Thoracic aorta (tissue), 2 donors: ENCODE results near the gene BCAM. TPM values are rescaled to one million over a fixed set of nuclear protein-coding genes. Genes with fewer than 3 reads are reported as not detected.

Experiments
- ATAC-seq: fragments of 150-250 bp; one replicate; pipeline ENCODE4 v1.8.0; 2017; ENCODE audit warnings: low read depth; ENCODE audit not compliant: insufficient number of reproducible peaks, low FRiP score
- DNase-seq: peaks from one replicate; pipeline ENCODE4 v3.0.0-alpha.2; 2020; ENCODE audit warnings: low spot score
- H3K27ac ChIP-seq, 2 donors: fragments of 200-600 bp; sonication (generic); 1 replicate in 1 of 2; 2 replicates in 1 of 2; pipeline ENCODE4 v1.5.1; 2016; ENCODE audit warnings: mild to moderate bottlenecking in 2 of 2, moderate library complexity in 2 of 2
- H3K27me3 ChIP-seq: fragments of 200-600 bp; sonication (generic); replicated peaks from 2 replicates; pipeline ENCODE4 v1.6.0; 2016; ENCODE audit warnings: mild to moderate bottlenecking; ENCODE audit not compliant: insufficient read depth
- H3K36me3 ChIP-seq: fragments of 200-600 bp; sonication (generic); one replicate; pipeline ENCODE4 v1.5.1; 2016
- H3K4me1 ChIP-seq, 2 donors: fragments of 200-600 bp; sonication (generic); 1 replicate in 1 of 2; 2 replicates in 1 of 2; pipeline versions ENCODE4 v1.5.1 to v1.6.0; 2016; ENCODE audit warnings: low read depth in 2 of 2, mild to moderate bottlenecking in 1 of 2; ENCODE audit not compliant: control insufficient read depth in 1 of 2
- H3K4me3 ChIP-seq: fragments of 200-600 bp; sonication (generic); 2 replicates; pipeline ENCODE4 v1.5.1; 2016; ENCODE audit warnings: mild to moderate bottlenecking
- H3K9me3 ChIP-seq: fragments of 200-600 bp; sonication (generic); 2 replicates; pipeline ENCODE4 v1.5.1; 2016
- CTCF ChIP-seq: fragments of 200-600 bp; sonication (generic); IDR thresholded peaks from one replicate; pipeline ENCODE4 v1.5.1; 2019; ENCODE audit warnings: antibody characterized with exemption
- total RNA-seq, 2 donors: library from RNA; depleted of rRNA; stranded (reverse); fragments of >200 nt; gene quantifications; one replicate each; pipeline versions ENCODE4 v1.1.0 to v1.2.3, GENCODE V29; 2016

The BCAM gene
- total RNA-seq, 2 donors from 2014 or later, result 77.7 to 178 TPM

- H3K4me1 ChIP-seq, result peaks cover 10 to 41% of the 10 kb centered on the region in 2 donors
- H3K27me3 ChIP-seq, result no peaks in the 10 kb centered on the region
- H3K9me3 ChIP-seq, result no peaks in the 10 kb centered on the region
- ATAC-seq (no peak), DNase-seq (no peak)
- no peak overlapping the region for H3K4me3 ChIP-seq
- peaks cover 31% of the 10 kb centered on the region for H3K36me3 ChIP-seq
- no peak for TF ChIP-seq CTCF
- H3K27ac ChIP-seq, result peak overlapping the region in 1 of 2 donors; percentile 38
These were observed 4.4 kb downstream of the BCAM start for GRCh38 chr19:44813070-44813840.

- ATAC-seq (no peak), DNase-seq (no peak)
- TF ChIP-seq CTCF, result no peak
- H3K27me3 ChIP-seq, result no peaks in the 10 kb centered on the region
- no peak overlapping the region for H3K4me3 ChIP-seq
- peaks cover 31% of the 10 kb centered on the region for H3K36me3 ChIP-seq
- no peaks in the 10 kb centered on the region for H3K9me3 ChIP-seq
- H3K4me1 ChIP-seq, result peaks cover 5 to 37% of the 10 kb centered on the region in 2 donors
- H3K27ac ChIP-seq, result no peak overlapping the region
These were observed 5.1 kb downstream of the BCAM start for GRCh38 chr19:44813841-44814470.

- H3K27me3 ChIP-seq, result no peaks in the 10 kb centered on the region
- H3K9me3 ChIP-seq, result no peaks in the 10 kb centered on the region
- no peak overlapping the region for H3K27ac ChIP-seq
- ATAC-seq (no peak), DNase-seq (no peak)
- H3K4me1 ChIP-seq, result peaks cover 3 to 31% of the 10 kb centered on the region in 2 donors
- no peak for TF ChIP-seq CTCF
- peaks cover 31% of the 10 kb centered on the region for H3K36me3 ChIP-seq
- H3K4me3 ChIP-seq, result no peak overlapping the region
These were observed 5.6 kb downstream of the BCAM start for GRCh38 chr19:44814517-44814916.

- Histone ChIP-seq H3K4me1 (peaks cover 5 to 26% of the 10 kb centered on the region in 2 donors), H3K27me3 (no peaks in the 10 kb centered on the region), H3K27ac (no peak overlapping the region), H3K36me3 (peaks cover 31% of the 10 kb centered on the region), H3K4me3 (no peak overlapping the region), H3K9me3 (no peaks in the 10 kb centered on the region)
- no peak for DNase-seq
- no peak for ATAC-seq
- no peak for TF ChIP-seq CTCF
These were observed 7.4 kb downstream of the BCAM start for GRCh38 chr19:44816301-44816700.

GRCh38 chr19:44817725-44818465, 9.0 kb downstream of the BCAM start:
- no peak for ATAC-seq
- peaks cover 29% of the 10 kb centered on the region for H3K36me3 ChIP-seq
- H3K27ac ChIP-seq, result no peak overlapping the region

More at GRCh38 chr19:44817725-44818465, 9.0 kb downstream of the BCAM start:
- no peak for DNase-seq
- peaks cover 14 to 25% of the 10 kb centered on the region in 2 donors for H3K4me1 ChIP-seq
- H3K9me3 ChIP-seq, result no peaks in the 10 kb centered on the region
- H3K27me3 ChIP-seq, result no peaks in the 10 kb centered on the region
- no peak overlapping the region for H3K4me3 ChIP-seq
- no peak for TF ChIP-seq CTCF
